Mesenchymal stem cell (in vitro differentiated cells and primary cell): Measurements from ENCODE around the gene CHIA. TPM values are rescaled to one million over a fixed set of nuclear protein-coding genes. Genes with fewer than 3 reads are reported as not detected.

Experiments
- DNase-seq: peaks from one replicate; pipeline ENCODE4 v3.0.0-alpha.2; 2013
- H2AFZ ChIP-seq: one replicate; pipeline ENCODE4 v1.6.1; 2013; ENCODE audit warnings: low read depth, mild to moderate bottlenecking, control low read depth, inconsistent platforms, low read length, moderate library complexity
- H2AK5ac ChIP-seq: 2 replicates; pipeline ENCODE4 v1.6.1; 2013; ENCODE audit warnings: low read length, moderate library complexity, mild to moderate bottlenecking, inconsistent platforms; ENCODE audit not compliant: severe bottlenecking
- H2BK120ac ChIP-seq: one replicate; pipeline ENCODE4 v1.6.1; 2013; ENCODE audit warnings: low read depth, mild to moderate bottlenecking, inconsistent platforms, low read length, moderate library complexity
- H2BK12ac ChIP-seq, 2 experiments: one replicate each; pipeline ENCODE4 v1.6.1; 2013; ENCODE audit warnings: inconsistent platforms in 2 of 2, low read length in 2 of 2, mild to moderate bottlenecking in 2 of 2, moderate library complexity in 2 of 2, control low read depth in 1 of 2
- H2BK15ac ChIP-seq: one replicate; pipeline ENCODE4 v1.6.1; 2013; ENCODE audit warnings: mild to moderate bottlenecking, low read depth, inconsistent platforms; ENCODE audit not compliant: poor library complexity, severe bottlenecking
- H2BK5ac ChIP-seq: 2 replicates; pipeline ENCODE4 v1.6.1; 2013; ENCODE audit warnings: low read depth, mild to moderate bottlenecking, low read length, control low read depth, inconsistent platforms; ENCODE audit not compliant: poor library complexity, severe bottlenecking
- H3K14ac ChIP-seq, 2 experiments: one replicate each; pipeline ENCODE4 v1.6.1; 2013; ENCODE audit warnings: inconsistent platforms in 2 of 2, low read length in 2 of 2, control low read depth in 1 of 2, mild to moderate bottlenecking in 1 of 2, moderate library complexity in 1 of 2
- H3K18ac ChIP-seq, 2 experiments: one replicate each; pipeline ENCODE4 v1.6.1; 2013; ENCODE audit warnings: inconsistent platforms in 2 of 2, low read length in 2 of 2, control low read depth in 1 of 2, low read depth in 1 of 2, mild to moderate bottlenecking in 1 of 2
- H3K23ac ChIP-seq, 2 experiments: one replicate each; pipeline ENCODE4 v1.6.1; 2013; ENCODE audit warnings: inconsistent platforms in 2 of 2, low read length in 2 of 2, mild to moderate bottlenecking in 2 of 2, moderate library complexity in 2 of 2, control low read depth in 1 of 2
- H3K27ac ChIP-seq: 2 replicates; pipeline ENCODE4 v1.5.1; 2013; ENCODE audit warnings: mild to moderate bottlenecking, moderate library complexity, low read length, control low read depth, inconsistent platforms; ENCODE audit not compliant: poor library complexity, severe bottlenecking
- H3K27me3 ChIP-seq, 2 experiments: 2 replicates each; pipeline versions ENCODE4 v1.6.1 to v1.7.0; 2013; ENCODE audit warnings: low read length in 2 of 2, mild to moderate bottlenecking in 2 of 2, moderate library complexity in 2 of 2, control low read depth in 1 of 2, inconsistent platforms in 1 of 2; ENCODE audit not compliant: control insufficient read depth in 1 of 2, insufficient read depth in 1 of 2
- H3K36me3 ChIP-seq, 2 experiments: 2 replicates each; pipeline versions ENCODE4 v1.6.1 to v1.7.0; 2013; ENCODE audit warnings: low read length in 2 of 2, control low read depth in 1 of 2, inconsistent platforms in 1 of 2, low read depth in 1 of 2, mild to moderate bottlenecking in 1 of 2; ENCODE audit not compliant: insufficient read depth in 2 of 2, control insufficient read depth in 1 of 2
- H3K4ac ChIP-seq, 2 experiments: one replicate each; pipeline ENCODE4 v1.6.1; 2013; ENCODE audit warnings: inconsistent platforms in 2 of 2, low read length in 2 of 2, mild to moderate bottlenecking in 2 of 2, moderate library complexity in 2 of 2, control low read depth in 1 of 2, low read depth in 1 of 2
- H3K4me1 ChIP-seq: 2 replicates; pipeline ENCODE4 v1.6.1; 2013; ENCODE audit warnings: low read depth, low read length, control low read depth; ENCODE audit not compliant: control insufficient read depth, insufficient read depth
- H3K4me2 ChIP-seq: 2 replicates; pipeline ENCODE4 v1.6.1; 2013; ENCODE audit warnings: low read length, mild to moderate bottlenecking, inconsistent platforms; ENCODE audit not compliant: poor library complexity, severe bottlenecking
- H3K4me3 ChIP-seq, 2 experiments: 2 replicates each; pipeline versions ENCODE4 v1.5.1 to v1.7.0; 2013; ENCODE audit warnings: low read length in 2 of 2, mild to moderate bottlenecking in 2 of 2, control low read depth in 1 of 2, low read depth in 1 of 2; ENCODE audit not compliant: insufficient read depth in 1 of 2
- H3K79me1 ChIP-seq: replicated peaks from 2 replicates; pipeline ENCODE4 v1.6.1; 2013; ENCODE audit warnings: mild to moderate bottlenecking, control low read depth, low read length, inconsistent platforms; ENCODE audit not compliant: poor library complexity, severe bottlenecking
- H3K9ac ChIP-seq: 2 replicates; pipeline ENCODE4 v1.7.0; 2013; ENCODE audit warnings: mild to moderate bottlenecking, low read length, moderate library complexity
- H3K9me3 ChIP-seq: 2 replicates; pipeline ENCODE4 v1.7.0; 2013; ENCODE audit warnings: mild to moderate bottlenecking, low read length; ENCODE audit not compliant: control insufficient read depth
- H4K8ac ChIP-seq: one replicate; pipeline ENCODE4 v1.6.1; 2013; ENCODE audit warnings: inconsistent platforms, mild to moderate bottlenecking, low read length, moderate library complexity
- H4K91ac ChIP-seq: one replicate; pipeline ENCODE4 v1.6.1; 2013; ENCODE audit warnings: mild to moderate bottlenecking, low read length, inconsistent platforms
- WGBS: methylation state at CpG from one replicate; pipeline ENCODE4 v1.1.7; 2013; ENCODE audit warnings: mixed read lengths; 5-methylcytosine and 5-hydroxymethylcytosine counted together
- small RNA-seq: library from polyadenylated mRNA; stranded (forward); fragments of <200 nt; extraction: miRNeasy Mini kit (QIAGEN cat#:217004); gene quantifications from one replicate; pipeline ENCODE3, GENCODE V24; 2013; ENCODE audit warnings: low read depth

Gene CHIA

GRCh38 chr1:111366256-111366655 is 75.6 kb downstream of the CHIA start:
- H3K27me3 ChIP-seq = peaks cover 13 to 30% of the 10 kb centered on the region in 2 experiments
- no peak overlapping the region for H3K23ac ChIP-seq
- no peak overlapping the region for H2AK5ac ChIP-seq
- no peak overlapping the region for H3K4ac ChIP-seq
- 84% methylated on average over 1 of the region's 1 CpG for WGBS
- H3K9me3 ChIP-seq = no peaks in the 10 kb centered on the region
- H2BK5ac ChIP-seq = no peak overlapping the region
- H3K9ac ChIP-seq = no peak overlapping the region
- no peaks in the 10 kb centered on the region for H3K36me3 ChIP-seq
- H2AFZ ChIP-seq = no peak overlapping the region
- no peak overlapping the region for H4K91ac ChIP-seq
- peak; percentile 40 for DNase-seq
- H3K79me1 ChIP-seq = no peaks in the 10 kb centered on the region
- peaks cover 1% of the 10 kb centered on the region for H3K4me1 ChIP-seq
- H4K8ac ChIP-seq = no peak overlapping the region
- no peak overlapping the region for H2BK120ac ChIP-seq
- no peak overlapping the region for H3K4me3 ChIP-seq
- no peak overlapping the region for H3K27ac ChIP-seq
- no peak overlapping the region for H2BK12ac ChIP-seq
- no peak overlapping the region for H2BK15ac ChIP-seq
- H3K14ac ChIP-seq = no peak overlapping the region
- no peak overlapping the region for H3K4me2 ChIP-seq
- H3K18ac ChIP-seq = no peak overlapping the region

- Histone ChIP-seq H2BK15ac (no peak overlapping the region), H3K36me3 (no peaks in the 10 kb centered on the region), H3K4me1 (peaks cover 1% of the 10 kb centered on the region), H3K14ac (no peak overlapping the region), H3K9me3 (no peaks in the 10 kb centered on the region), H3K18ac (no peak overlapping the region), H3K79me1 (no peaks in the 10 kb centered on the region), H3K27me3 (peaks cover 13 to 30% of the 10 kb centered on the region in 2 experiments), H3K27ac (no peak overlapping the region), H2BK120ac (no peak overlapping the region), H3K4ac (no peak overlapping the region), H3K9ac (no peak overlapping the region), H4K8ac (no peak overlapping the region), H3K4me3 (no peak overlapping the region), H3K23ac (no peak overlapping the region), H2AK5ac (no peak overlapping the region), H2BK12ac (no peak overlapping the region), H2BK5ac (no peak overlapping the region), H3K4me2 (no peak overlapping the region), H2AFZ (no peak overlapping the region), H4K91ac (no peak overlapping the region)
- no peak for DNase-seq
- 83% methylated on average over 2 of the region's 2 CpGs for WGBS
These were observed 78.5 kb downstream of the CHIA start for GRCh38 chr1:111369177-111369576.

DNA sequence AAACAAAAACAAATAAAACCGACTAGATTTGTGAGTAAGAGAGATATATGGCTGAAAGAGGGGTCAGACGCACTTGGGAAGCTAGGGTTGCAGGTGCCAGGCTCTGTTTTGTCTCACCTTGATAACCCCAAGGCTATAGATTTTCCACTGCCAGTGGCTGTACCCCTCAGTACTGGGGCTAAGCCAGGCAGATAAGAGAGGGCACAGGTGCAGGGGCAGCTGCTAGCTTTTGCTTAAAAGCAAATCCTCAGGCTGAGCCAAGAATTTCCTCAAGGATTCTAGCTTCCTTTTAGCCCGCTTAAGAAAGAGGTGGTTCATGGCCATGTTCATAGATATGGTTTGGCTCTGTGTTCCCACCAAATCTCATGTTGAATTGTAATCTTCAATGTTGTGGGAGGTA is 79.0 kb downstream of the CHIA start:
- Histone ChIP-seq H2BK120ac (no peak overlapping the region), H2AFZ (no peak overlapping the region)

More for the DNA sequence above, 79.0 kb downstream of the CHIA start:
- Histone ChIP-seq H2BK15ac (no peak overlapping the region), H3K9ac (no peak overlapping the region), H2BK5ac (no peak overlapping the region), H3K4me2 (no peak overlapping the region), H3K14ac (no peak overlapping the region), H3K27me3 (peaks cover 13 to 30% of the 10 kb centered on the region in 2 experiments), H3K4me3 (no peak overlapping the region), H3K27ac (no peak overlapping the region), H2BK12ac (no peak overlapping the region), H4K91ac (no peak overlapping the region), H3K9me3 (no peaks in the 10 kb centered on the region), H2AK5ac (no peak overlapping the region), H3K79me1 (no peaks in the 10 kb centered on the region), H3K4me1 (no peaks in the 10 kb centered on the region), H3K18ac (no peak overlapping the region), H4K8ac (no peak overlapping the region), H3K36me3 (no peaks in the 10 kb centered on the region), H3K4ac (no peak overlapping the region), H3K23ac (no peak overlapping the region)
- no peak for DNase-seq
- WGBS = 73% methylated on average over 3 of the region's 3 CpGs

Small RNA genes within 50 kb of the gene (small RNA-seq; reads per million reads assigned to genes)
- not detected for gene AL356387.2
